AG04449 (cell line): Measurements from ENCODE around the gene STUB1.

ENCODE experiments used
- CTCF ChIA-PET: fragments of 350-600 bp; formaldehyde crosslinking; extraction: SDS; loops from one replicate; lab custom pipeline; 2021; ENCODE audit warnings: antibody characterized with exemption; lab: Yijun Ruan, JAX
- POLR2A ChIA-PET: fragments of 400-600, 350-600 bp; formaldehyde crosslinking; extraction: SDS; loops from one replicate; lab custom pipeline; 2020; ENCODE audit warnings: antibody characterized with exemption, inconsistent platforms; lab: Yijun Ruan, JAX
- DNase-seq: peaks from one replicate; pipeline ENCODE4 v3.0.0-alpha.2; 2010; ENCODE audit warnings: low read depth, low spot score
- H3K4me3 ChIP-seq: 2 replicates; pipeline ENCODE4 v1.5.1; 2011; ENCODE audit warnings: low read depth, mild to moderate bottlenecking, control low read depth, low read length
- TF ChIP-seq, protein P1 (sequence below): IDR thresholded peaks from one replicate; pipeline ENCODE4 v1.5.1; 2011; ENCODE audit warnings: mild to moderate bottlenecking, moderate library complexity, low read length, control low read depth, inconsistent platforms; ENCODE audit not compliant: insufficient read depth; ENCODE audit errors: missing control alignments

Gene STUB1

DNA sequence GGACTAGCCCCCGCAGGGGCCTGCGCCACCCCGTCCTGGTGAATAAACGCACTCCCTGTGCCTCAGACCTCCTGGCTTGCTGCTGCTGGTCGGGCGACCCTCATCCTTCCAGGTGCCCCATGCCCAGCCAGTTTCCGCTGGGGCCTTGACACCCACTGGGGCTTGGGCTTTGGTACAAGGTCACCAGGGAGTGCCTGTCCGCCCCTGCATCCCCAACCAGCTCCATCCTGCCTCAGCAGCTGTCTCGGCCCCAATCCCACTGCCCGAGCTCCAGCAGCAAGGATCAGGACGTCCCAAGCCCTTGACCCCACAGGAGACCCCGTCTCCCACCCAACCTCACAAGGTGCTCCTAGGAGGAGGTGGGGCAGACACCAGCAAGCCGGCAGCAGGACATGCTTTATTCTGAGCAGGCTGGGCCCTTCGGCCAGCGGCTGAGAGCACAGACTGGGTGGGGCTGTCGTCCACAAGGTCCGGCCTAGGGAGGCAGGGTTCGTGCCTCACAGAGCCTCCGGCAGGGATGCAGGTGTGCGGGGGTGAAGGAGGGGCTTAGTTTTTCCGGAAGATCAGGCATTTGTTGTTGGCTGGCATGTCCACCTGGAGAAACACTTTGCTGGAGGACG is 46.0 kb upstream of the STUB1 start:
- DNase-seq = no peak
- CTCF ChIA-PET = no interaction called here
- H3K4me3 ChIP-seq = no peak overlapping the region
- POLR2A ChIA-PET = interaction anchor here (0.6 kb wide), 1 partner anchor 399 kb away, joined by 3 read pairs; no protein-coding TSS in a partner anchor
- TF ChIP-seq, protein P1, sequence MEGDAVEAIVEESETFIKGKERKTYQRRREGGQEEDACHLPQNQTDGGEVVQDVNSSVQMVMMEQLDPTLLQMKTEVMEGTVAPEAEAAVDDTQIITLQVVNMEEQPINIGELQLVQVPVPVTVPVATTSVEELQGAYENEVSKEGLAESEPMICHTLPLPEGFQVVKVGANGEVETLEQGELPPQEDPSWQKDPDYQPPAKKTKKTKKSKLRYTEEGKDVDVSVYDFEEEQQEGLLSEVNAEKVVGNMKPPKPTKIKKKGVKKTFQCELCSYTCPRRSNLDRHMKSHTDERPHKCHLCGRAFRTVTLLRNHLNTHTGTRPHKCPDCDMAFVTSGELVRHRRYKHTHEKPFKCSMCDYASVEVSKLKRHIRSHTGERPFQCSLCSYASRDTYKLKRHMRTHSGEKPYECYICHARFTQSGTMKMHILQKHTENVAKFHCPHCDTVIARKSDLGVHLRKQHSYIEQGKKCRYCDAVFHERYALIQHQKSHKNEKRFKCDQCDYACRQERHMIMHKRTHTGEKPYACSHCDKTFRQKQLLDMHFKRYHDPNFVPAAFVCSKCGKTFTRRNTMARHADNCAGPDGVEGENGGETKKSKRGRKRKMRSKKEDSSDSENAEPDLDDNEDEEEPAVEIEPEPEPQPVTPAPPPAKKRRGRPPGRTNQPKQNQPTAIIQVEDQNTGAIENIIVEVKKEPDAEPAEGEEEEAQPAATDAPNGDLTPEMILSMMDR = no peak

GRCh38 chr16:634996-635395 is 45.2 kb upstream of the STUB1 start:
- POLR2A ChIA-PET = no interaction called here
- CTCF ChIA-PET = no interaction called here
- TF ChIP-seq, protein P1 = no peak
- peak overlapping the region; percentile 92 for H3K4me3 ChIP-seq
- no peak for DNase-seq

DNA sequence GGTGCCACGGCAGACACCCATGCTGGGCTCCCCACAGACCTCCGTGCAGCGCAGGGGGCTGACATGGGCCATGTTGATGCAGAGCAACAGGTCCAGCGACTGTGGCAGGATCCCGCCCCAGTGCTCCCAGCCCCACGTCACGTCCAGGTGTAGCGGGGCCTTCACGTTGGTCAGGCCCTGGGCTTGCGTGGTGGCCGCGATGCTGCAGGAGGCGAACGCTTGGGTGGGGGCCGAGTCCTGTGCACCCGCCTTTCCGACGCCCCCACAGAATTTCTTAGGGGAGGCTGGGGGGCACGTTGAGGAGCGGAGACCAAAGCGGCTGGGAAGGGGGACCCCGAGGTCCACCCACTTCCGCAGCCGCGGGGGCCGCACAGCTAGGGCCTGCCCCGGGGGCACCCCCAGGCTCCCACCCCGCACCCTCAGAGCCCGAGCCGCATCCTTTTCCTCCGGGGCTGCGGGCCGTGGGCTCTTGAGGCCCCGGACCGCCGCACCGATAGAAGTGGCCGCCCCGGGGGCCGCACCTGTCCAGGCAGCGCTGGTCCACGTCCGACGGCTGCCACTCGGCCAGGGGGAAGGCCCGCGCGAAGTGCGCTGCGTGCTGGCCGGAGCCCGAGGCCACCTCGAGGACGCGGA is 44.5 kb upstream of the STUB1 start:
- CTCF ChIA-PET = no interaction called here

DNA sequence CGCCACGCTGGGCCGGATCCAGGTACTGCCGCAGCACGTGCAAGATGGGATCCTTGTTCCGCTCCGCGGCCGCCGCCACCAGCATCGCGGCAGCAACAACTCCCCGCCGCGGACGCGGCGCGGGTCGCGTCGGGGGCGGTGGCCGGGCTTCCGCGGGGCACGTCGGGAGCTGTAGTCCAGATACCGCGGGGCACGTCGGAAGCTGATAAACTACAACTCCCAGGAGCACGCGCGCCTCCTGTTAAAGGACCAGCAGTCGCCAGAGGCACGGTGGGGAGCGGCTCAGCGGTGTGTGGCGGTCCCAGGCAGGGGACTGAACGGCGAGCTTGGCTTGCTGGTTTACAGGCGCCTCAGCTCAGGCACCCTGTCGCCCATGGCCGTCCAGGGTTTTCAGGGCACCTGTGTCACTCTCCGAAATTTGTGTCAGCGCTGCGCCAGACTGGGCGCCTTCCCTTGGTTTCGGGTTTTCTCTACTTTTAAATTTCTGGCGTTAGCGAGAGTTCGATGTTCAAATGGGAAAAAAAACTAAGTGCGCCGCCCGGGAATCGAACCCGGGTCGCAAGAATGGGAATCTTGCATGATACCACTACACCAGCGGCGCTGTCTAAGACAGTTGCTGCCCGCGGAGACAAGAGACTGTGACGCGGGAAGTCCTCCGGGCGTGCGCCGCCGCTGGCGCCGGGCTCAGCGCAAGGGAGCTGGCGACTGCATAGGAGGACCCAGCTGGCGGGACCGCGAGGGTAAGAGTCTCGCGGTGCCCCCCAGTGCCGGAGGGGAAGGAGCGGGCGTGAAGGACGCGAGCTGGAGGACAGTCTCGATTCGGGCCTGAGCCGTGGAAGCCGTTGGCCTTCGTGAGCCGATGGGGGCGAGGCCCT is 43.8 kb upstream of the STUB1 start, which contains the start of gene METTL26:
Gene METTL26, minus strand, starts transcription at position 100 of the 875 bp plus-strand sequence. Its CDS starts 15 bp downstream, at position 85.
- DNase-seq = peak; percentile 52
- POLR2A ChIA-PET = interaction anchor here (0.6 to 1.5 kb wide), 7 partner anchors 9 to 109 kb away, joined by 3 to 5 read pairs (median 3); partner anchors contain the start of genes CAPN15 and WDR90
- CTCF ChIA-PET = interaction anchor here (0.9 to 1.6 kb wide), 3 partner anchors 12 to 31 kb away, joined by 3 to 5 read pairs (median 3); no protein-coding TSS in a partner anchor
- H3K4me3 ChIP-seq = peak within 1 kb of the TSS; percentile 92
- TF ChIP-seq, protein P1 = no peak

More for the DNA sequence above, 44.5 kb upstream of the STUB1 start:
- DNase-seq = no peak
- POLR2A ChIA-PET = interaction anchor here (0.7 to 1.5 kb wide), 3 partner anchors 12 to 108 kb away, joined by 3 to 5 read pairs (median 3); partner anchors contain the start of gene CAPN15
- H3K4me3 ChIP-seq = peak overlapping the region; percentile 92
- TF ChIP-seq, protein P1 = no peak

- TF ChIP-seq, protein P1 = no peak
- ChIA-PET CTCF (interaction anchor here (0.9 to 1.6 kb wide), 3 partner anchors 11 to 30 kb away, joined by 3 to 5 read pairs (median 3); no protein-coding TSS in a partner anchor), POLR2A (interaction anchor here (0.6 to 1.5 kb wide), 5 partner anchors 10 to 110 kb away, joined by 3 to 5 read pairs (median 4); partner anchors contain the start of genes CAPN15 and WDR90)
- H3K4me3 ChIP-seq = peak overlapping the region; percentile 92
- no peak for DNase-seq
These were observed 42.9 kb upstream of the STUB1 start for GRCh38 chr16:637081-638018.
